Caco-2 (cell line): ENCODE results near the gene RHOH. TPM values are rescaled to one million over a fixed set of nuclear protein-coding genes. Genes with fewer than 3 reads are reported as not detected.

ENCODE experiments used
- BruUV-seq: library from RNA; stranded (reverse); fragments of 400-500 nt; replicated peaks from 2 replicates; lab custom pipeline; 2021; lab: Mats Ljungman, UMichigan
- CTCF ChIA-PET: fragments of 300-600 bp; sonication (Branson Sonifier 250); formaldehyde crosslinking; loops from one replicate; lab custom pipeline; 2022; ENCODE audit warnings: antibody characterized with exemption; lab: Charles Lee
- POLR2A ChIA-PET: fragments of 300-600 bp; sonication (Branson Sonifier 250); formaldehyde crosslinking; loops from one replicate; lab custom pipeline; 2022; ENCODE audit warnings: antibody characterized with exemption; lab: Charles Lee
- DNase-seq, 2 experiments: peaks; one replicate each; pipeline versions ENCODE4 v3.0.0 to v3.0.0-alpha.2; 2020 to 2022
- H3K27me3 ChIP-seq: replicated peaks from 2 replicates; pipeline ENCODE4 v1.6.0; 2011; ENCODE audit warnings: low read length; ENCODE audit not compliant: control insufficient read depth, insufficient read depth
- H3K36me3 ChIP-seq: 2 replicates; pipeline ENCODE4 v1.5.1; 2011; ENCODE audit warnings: low read length; ENCODE audit not compliant: control insufficient read depth, insufficient read depth
- H3K4me1 ChIP-seq: fragments of 250-450 bp; sonication (Bioruptor Pico); 2 replicates; pipeline ENCODE4 v1.5.1; 2020; ENCODE audit warnings: mild to moderate bottlenecking
- H3K4me3 ChIP-seq: 2 replicates; pipeline ENCODE4 v1.5.1; 2011; ENCODE audit warnings: low read depth, mild to moderate bottlenecking, control low read depth, low read length
- H3K9me3 ChIP-seq: fragments of 250-450 bp; sonication (Bioruptor Pico); 2 replicates; pipeline ENCODE4 v1.5.1; 2020; ENCODE audit warnings: mild to moderate bottlenecking, moderate library complexity
- H3K27ac Mint-ChIP-seq: one replicate; pipeline ENCODE4 v1.8.0; 2022; ENCODE audit warnings: mixed read lengths; ENCODE audit not compliant: unreplicated experiment
- H3K27me3 Mint-ChIP-seq: one replicate; pipeline ENCODE4 v1.8.0; 2022; ENCODE audit warnings: mixed read lengths; ENCODE audit not compliant: insufficient read depth, unreplicated experiment
- H3K36me3 Mint-ChIP-seq: one replicate; pipeline ENCODE4 v1.8.0; 2022; ENCODE audit warnings: mild to moderate bottlenecking, mixed read lengths; ENCODE audit not compliant: insufficient read depth, unreplicated experiment
- H3K4me1 Mint-ChIP-seq: one replicate; pipeline ENCODE4 v1.8.0; 2022; ENCODE audit warnings: low read depth, mixed read lengths; ENCODE audit not compliant: unreplicated experiment
- H3K4me3 Mint-ChIP-seq: one replicate; pipeline ENCODE4 v1.8.0; 2022; ENCODE audit warnings: mild to moderate bottlenecking, moderate library complexity, mixed read lengths; ENCODE audit not compliant: unreplicated experiment
- H3K9me3 Mint-ChIP-seq: one replicate; pipeline ENCODE4 v1.8.0; 2022; ENCODE audit warnings: mixed read lengths; ENCODE audit not compliant: unreplicated experiment
- CTCF ChIP-seq, 2 experiments: fragments of 200-600 bp in 1 of 2; IDR thresholded peaks; 1 replicate in 1 of 2; 2 replicates in 1 of 2; pipeline versions ENCODE4 v1.5.1 to v1.8.0; 2011 to 2022; ENCODE audit warnings: antibody characterized with exemption in 1 of 2, control low read depth in 1 of 2, inconsistent platforms in 1 of 2, low read depth in 1 of 2, low read length in 1 of 2, mild to moderate bottlenecking in 1 of 2, moderate library complexity in 1 of 2; ENCODE audit not compliant: insufficient read depth in 1 of 2, severe bottlenecking in 1 of 2, unreplicated experiment in 1 of 2
- intact Hi-C: fragments of 100-400 bp; cut with micrococcal nuclease; formaldehyde crosslinking; loops from one replicate; pipeline ENCODE4 v1.10.0; 2022; ENCODE audit not compliant: unreplicated experiment
- total RNA-seq: library from RNA; stranded (reverse); gene quantifications from 2 replicates; pipeline ENCODE4 v1.2.3, GENCODE V29; 2022

Gene RHOH
- total RNA-seq, 1 experiment from 2014 or later, result not detected

GRCh38 chr4:40224432-40224831 is 27.6 kb downstream of the RHOH start:
- Mint-ChIP-seq H3K27me3 (no peaks in the 10 kb centered on the region), H3K36me3 (no peaks in the 10 kb centered on the region), H3K27ac (no peak overlapping the region), H3K4me1 (no peaks in the 10 kb centered on the region), H3K4me3 (no peak overlapping the region), H3K9me3 (peaks cover 9% of the 10 kb centered on the region)
- H3K36me3 ChIP-seq, result no peaks in the 10 kb centered on the region
- ChIA-PET POLR2A (no interaction called here), CTCF (no interaction called here)
- H3K4me1 ChIP-seq, result no peaks in the 10 kb centered on the region
- no peak for TF ChIP-seq CTCF (IDR thresholded peaks at IDR 0.05; ENCODE audit: insufficient read depth in 1 of 2, low read depth in 1 of 2, low read length in 1 of 2, severe bottlenecking in 1 of 2, unreplicated experiment in 1 of 2)
- no peaks in the 10 kb centered on the region for H3K9me3 ChIP-seq
- no peaks in the 10 kb centered on the region for H3K27me3 ChIP-seq
- BruUV-seq, result no TSS peak
- no peak overlapping the region for H3K4me3 ChIP-seq
- intact Hi-C loops, result no loop called here
- DNase-seq, result no peak

GRCh38 chr4:40225497-40225896 is 28.7 kb downstream of the RHOH start:
- CTCF ChIA-PET, result no interaction called here
- Mint-ChIP-seq H3K27ac (no peak overlapping the region), H3K36me3 (no peaks in the 10 kb centered on the region), H3K4me1 (no peaks in the 10 kb centered on the region), H3K4me3 (no peak overlapping the region), H3K27me3 (no peaks in the 10 kb centered on the region), H3K9me3 (peaks cover 9% of the 10 kb centered on the region)
- POLR2A ChIA-PET, result no interaction called here
- no peak for DNase-seq
- Histone ChIP-seq H3K36me3 (no peaks in the 10 kb centered on the region), H3K4me1 (no peaks in the 10 kb centered on the region), H3K9me3 (no peaks in the 10 kb centered on the region), H3K4me3 (no peak overlapping the region), H3K27me3 (no peaks in the 10 kb centered on the region)
- intact Hi-C loops, result no loop called here
- no peak for TF ChIP-seq CTCF (IDR thresholded peaks at IDR 0.05; ENCODE audit: insufficient read depth in 1 of 2, low read depth in 1 of 2, low read length in 1 of 2, severe bottlenecking in 1 of 2, unreplicated experiment in 1 of 2)
- no TSS peak for BruUV-seq

GRCh38 chr4:40227284-40227683 is 30.5 kb downstream of the RHOH start:
- no peaks in the 10 kb centered on the region for H3K36me3 Mint-ChIP-seq
- peaks cover 9% of the 10 kb centered on the region for H3K9me3 Mint-ChIP-seq
- Histone ChIP-seq H3K36me3 (no peaks in the 10 kb centered on the region), H3K9me3 (no peaks in the 10 kb centered on the region), H3K4me3 (no peak overlapping the region), H3K27me3 (no peaks in the 10 kb centered on the region), H3K4me1 (no peaks in the 10 kb centered on the region)
- H3K27me3 Mint-ChIP-seq, result no peaks in the 10 kb centered on the region
- ChIA-PET CTCF (no interaction called here), POLR2A (no interaction called here)
- DNase-seq, result no peak
- TF ChIP-seq CTCF (IDR thresholded peaks at IDR 0.05; ENCODE audit: insufficient read depth in 1 of 2, low read depth in 1 of 2, low read length in 1 of 2, severe bottlenecking in 1 of 2, unreplicated experiment in 1 of 2), result no peak
- intact Hi-C loops, result no loop called here
- no peak overlapping the region for H3K4me3 Mint-ChIP-seq
- no peaks in the 10 kb centered on the region for H3K4me1 Mint-ChIP-seq
- BruUV-seq, result no TSS peak
- H3K27ac Mint-ChIP-seq, result no peak overlapping the region
